NCI-H1694 treated with DMSO at 0.1 percent for 48 hours (cell line): ENCODE measurements around the gene SBF2.
A peak's percentile ranks its signal among the peaks of the same experiment; 100 is the strongest.
"Not testable (repeated sequence)": the region's sequence is repeated elsewhere in the genome, so short reads cannot be mapped to it uniquely, and the experiment has no call there.

Source experiments
- DNase-seq: peaks from one replicate; lab custom pipeline; 2025; lab: John Stamatoyannopoulos, UW

The SBF2 gene

GRCh38 chr11:9748361-9748970 lies 545.6 kb downstream of the SBF2 start:
- DNase-seq: peak; percentile 40

DNA sequence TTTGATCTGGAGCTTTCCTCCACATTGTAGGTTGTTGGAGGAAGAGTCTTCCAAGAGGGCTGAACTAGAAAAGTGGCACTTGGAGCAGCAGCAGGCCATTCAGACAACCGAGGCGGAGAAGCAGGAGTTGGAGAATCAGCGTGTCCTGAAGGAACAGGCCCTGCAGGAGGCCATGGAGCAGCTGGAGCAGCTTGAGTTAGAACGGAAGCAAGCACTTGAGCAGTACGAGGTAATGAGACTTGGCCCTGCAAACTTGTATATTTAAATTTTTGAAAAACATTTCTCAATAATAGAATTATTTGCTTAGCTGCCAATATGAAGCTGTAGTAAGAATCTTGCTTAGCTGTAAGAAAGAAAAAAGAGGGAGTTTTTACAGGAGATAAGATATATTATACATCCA lies 546.2 kb downstream of the SBF2 start:
- no peak for DNase-seq

GRCh38 chr11:9747229-9747628 lies 546.8 kb downstream of the SBF2 start:
- no peak for DNase-seq

DNA sequence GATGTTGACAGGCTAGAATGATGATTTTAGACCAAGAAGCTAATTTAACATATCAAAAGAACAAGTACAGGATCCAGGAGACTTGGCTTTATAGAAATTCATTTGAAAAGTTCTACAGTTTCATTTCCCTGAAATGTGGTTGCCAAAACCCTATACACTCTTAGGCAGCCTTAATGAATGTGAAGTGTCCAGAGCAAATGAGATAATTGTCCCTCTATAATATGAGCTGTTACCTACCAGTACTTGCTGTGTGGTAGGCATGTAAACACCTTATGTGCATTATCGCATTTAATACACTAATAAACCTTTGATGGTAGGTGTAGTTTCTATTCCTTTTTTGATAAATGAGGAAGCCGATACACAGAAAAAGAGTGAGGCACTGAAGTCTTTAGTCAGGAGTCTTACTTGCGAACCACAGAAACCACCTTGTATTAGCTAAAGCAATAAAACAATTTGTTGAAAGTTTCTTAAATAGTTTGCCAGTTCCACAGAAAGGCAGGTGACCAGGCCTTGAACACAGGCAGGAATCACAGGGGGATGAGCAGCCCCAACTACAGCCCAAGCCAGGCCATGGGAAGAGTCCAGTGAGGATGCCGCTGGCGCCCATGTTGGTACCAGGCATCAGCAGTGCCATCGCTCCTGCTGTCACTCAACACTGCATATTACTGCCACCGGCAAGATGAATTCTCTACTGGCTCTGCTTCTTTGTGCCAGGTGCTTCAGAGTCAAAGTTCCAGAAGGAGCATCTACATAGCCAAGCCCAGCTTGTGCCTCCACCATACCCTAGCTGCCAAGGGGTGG lies 548.4 kb downstream of the SBF2 start:
- DNase-seq: no peak

- DNase-seq: not testable (repeated sequence)
Measured at GRCh38 chr11:9743512-9743911, 550.5 kb downstream of the SBF2 start.

DNA sequence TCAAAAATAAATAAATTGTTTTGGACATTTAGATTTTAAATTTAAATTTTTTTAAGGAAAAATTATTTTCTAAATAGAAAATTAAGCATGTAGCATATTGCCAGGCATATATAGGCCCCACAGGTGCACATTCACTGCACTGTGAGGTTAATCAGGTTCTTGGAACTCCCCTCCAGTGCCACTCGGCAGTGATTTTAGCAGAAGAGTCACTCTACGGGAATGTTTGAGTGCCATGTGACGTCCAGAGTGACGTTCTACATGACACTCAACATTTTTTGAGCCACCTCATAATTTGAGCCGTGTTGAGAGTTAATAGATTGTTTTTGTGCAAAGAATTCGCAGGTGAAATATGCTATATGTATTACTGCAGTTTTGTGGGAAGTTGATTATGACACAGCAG lies 552.8 kb downstream of the SBF2 start:
- no peak for DNase-seq

DNA sequence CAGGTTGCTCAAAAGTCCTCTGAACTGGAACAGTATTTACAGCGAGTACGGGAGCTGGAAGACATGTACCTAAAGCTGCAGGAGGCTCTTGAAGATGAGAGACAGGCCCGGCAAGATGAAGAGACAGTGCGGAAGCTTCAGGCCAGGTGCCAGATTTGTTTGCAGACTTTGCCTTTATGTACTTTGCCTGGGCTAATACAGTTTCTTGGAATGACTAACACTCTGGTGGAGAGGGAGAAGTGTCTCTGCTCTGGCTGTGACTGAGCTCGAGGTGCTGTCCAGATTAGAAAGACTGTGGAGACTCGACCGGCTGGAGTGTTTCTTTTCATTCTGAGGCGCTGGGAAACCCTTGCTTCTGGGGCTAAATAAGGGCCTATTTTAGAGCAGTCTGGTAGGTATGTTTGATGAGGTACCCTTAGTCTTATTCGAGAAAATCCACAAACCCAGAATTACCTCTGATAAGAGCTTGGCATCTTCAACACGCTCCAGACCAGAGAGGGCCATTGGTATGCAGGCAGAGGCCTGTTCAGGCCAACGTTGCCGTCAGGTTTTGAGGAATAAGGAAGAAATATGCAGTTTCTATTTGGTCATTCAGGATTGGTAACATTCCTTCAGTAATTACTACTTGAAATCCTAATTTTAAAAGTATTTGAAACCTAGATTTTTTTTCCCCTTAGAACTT lies 553.7 kb downstream of the SBF2 start:
- no peak for DNase-seq

DNA sequence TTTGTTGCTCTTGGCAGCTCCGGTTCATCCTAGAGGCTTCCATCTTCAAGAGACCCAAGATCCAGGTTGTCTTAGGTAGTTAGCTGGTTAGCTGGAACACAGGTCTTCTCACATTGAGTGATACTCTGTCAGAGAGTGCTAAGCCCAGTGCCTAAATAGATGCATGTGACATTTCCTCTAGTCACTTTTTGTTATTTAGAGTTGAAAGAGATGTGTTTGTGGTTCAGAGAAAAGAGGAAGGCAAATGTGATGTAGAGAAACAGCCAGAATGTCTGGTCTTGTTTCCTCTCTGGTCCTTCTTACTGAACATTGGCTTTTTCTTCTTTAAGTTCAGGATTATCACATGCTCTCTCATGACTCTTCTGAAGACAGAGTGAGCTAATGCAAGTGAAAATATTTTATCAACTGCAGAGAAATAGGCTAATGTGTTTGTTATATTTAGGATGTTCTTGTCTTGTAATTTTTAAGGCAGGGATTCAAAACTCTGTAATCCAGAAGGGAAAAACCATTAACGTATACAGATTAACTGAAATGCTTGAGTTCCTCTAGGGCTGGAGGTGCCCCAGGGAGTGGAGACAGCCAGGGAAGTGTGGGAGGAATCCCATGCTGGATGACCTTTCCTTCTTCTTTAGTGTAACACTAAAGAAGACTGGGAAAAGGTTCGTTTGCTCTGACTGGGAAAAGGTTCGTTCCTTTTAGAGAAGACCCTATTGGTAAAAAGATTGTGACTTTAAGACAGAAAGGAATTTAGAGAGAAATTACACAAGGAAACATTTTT lies 554.7 kb downstream of the SBF2 start:
- DNase-seq: no peak

DNA sequence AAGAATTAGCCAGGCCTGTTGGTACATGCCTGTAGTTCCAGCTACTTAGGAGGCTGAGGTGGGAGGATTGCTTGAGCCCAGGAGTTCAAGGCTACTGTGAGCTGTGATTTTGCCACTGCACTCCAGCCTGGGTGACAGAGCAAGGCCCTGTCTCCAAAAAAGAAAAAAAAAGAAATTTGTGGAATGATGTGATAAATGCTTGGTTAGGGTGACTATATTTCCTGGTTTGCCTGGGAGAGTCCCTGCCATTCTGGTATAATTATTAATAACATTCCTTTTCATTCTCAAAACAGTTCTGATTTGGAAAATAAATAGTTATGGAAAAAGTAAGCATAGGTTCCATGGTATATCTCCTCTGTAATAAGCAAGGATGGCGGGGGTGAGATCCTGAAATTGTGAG lies 555.3 kb downstream of the SBF2 start:
- no peak for DNase-seq

DNA sequence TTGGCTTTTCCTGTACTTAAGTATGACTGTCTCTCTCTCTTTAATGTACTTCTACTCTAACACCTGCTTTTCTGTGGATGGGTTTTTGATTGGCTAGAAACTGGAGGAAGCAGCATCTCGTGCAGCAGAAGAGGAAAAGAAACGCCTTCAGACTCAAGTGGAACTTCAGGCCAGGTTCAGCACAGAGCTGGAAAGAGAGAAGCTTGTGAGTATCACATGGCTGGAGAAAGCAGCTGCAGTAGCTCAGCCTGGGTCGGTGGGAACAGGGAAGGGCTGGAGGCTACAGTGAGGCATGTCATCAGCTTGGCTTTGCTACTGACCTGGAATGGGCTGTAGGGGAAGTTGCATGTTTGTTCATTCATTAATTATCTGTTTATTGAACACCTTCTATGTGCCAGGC lies 555.9 kb downstream of the SBF2 start:
- no peak for DNase-seq

DNA sequence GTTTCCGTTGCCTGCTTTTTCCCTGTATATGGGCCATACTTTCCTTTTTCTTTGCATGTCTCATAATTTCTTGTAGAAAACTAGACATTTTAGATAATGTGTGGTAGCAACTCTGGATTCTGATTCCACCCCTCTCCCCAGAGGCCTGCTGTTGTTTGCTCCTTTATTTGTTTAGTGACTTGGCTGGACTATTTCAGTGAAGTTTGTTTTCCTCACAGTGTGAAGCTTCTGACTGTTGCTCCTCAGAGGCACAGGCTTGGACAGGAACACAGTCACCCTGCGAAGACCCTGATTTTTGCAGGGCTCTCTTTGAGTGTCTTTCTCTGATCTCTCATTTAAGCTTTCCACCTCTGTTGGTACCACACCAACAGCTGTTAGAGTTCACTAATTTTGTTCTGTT lies 557.7 kb downstream of the SBF2 start:
- no peak for DNase-seq

DNA sequence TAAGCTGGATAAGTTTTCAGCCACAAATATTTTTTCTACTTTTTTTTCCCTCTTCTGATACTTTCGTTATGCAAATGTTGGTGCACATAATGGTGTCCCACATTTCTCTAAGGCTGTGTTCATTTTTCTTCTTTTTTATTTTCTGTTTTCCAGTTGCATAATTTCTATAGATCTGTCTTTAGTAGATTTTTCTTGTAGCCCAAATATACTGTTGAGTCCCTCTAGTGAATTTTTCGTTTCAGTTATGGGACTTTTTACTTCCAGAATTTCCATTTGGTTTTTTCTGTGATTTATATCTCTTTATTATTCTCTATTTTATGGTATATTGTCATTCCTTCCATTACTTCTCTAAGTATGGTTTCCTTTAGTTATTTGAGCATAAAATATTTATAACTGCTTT lies 558.1 kb downstream of the SBF2 start:
- DNase-seq: no peak

GRCh38 chr11:9735236-9735635 lies 558.8 kb downstream of the SBF2 start:
- no peak for DNase-seq

DNA sequence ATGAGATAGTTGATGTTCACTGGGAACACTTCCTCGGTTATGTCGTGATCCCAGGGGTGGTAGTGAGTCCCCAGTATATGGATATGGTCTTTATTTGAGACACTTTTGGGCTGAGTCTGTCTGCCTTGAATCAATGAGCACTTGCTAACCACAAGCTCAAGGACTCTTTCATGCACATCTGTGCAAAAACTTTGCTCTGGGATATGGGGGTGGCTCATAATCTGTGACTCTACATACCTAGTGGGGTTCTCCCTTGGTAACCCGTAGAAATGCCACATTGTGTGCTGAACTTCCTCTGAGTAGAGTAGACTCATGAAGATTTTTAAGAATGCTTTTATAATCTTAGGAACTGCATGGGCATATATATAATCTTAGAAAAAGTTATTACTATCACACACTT lies 560.8 kb downstream of the SBF2 start:
- DNase-seq: no peak

DNA sequence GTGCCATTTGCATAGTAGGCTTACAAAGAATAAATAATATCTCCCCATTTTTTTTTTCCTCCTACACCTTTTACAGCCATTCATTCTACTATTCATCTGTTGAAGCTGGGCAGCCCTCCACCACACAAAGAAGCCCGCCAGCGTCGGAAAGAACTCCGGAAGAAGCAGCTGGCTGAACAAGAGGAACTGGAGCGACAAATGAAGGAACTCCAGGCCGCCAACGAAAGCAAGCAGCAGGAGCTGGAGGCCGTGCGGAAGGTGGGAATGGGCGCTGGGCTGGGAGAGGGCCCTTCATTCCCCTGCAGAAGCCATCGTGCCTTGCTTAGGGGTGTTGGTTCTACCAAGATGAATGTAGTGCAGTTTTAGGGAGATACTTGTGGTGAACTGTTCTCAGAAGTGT lies 561.6 kb downstream of the SBF2 start:
- DNase-seq: no peak

DNA sequence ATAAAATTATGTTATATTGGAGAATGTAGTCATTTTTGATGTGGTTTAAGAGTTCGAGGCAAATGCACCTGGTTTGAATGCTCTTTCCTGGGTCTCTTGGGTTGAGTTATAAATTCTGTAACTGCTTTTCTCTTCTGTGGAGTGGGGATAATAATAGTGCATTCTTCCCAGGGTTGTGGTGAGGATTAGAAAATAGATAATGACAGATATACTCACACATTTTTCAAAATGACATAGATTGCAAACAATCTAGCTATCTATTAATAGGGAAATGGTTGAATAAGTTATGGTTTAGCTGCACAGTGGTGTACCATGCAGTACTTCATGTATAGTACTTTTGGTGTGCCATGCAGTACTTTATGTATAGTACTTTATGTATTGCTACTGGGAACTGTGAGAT lies 562.8 kb downstream of the SBF2 start:
- DNase-seq: no peak
